ENCODE results near the gene TMEM170B.

The TMEM170B gene

DNA sequence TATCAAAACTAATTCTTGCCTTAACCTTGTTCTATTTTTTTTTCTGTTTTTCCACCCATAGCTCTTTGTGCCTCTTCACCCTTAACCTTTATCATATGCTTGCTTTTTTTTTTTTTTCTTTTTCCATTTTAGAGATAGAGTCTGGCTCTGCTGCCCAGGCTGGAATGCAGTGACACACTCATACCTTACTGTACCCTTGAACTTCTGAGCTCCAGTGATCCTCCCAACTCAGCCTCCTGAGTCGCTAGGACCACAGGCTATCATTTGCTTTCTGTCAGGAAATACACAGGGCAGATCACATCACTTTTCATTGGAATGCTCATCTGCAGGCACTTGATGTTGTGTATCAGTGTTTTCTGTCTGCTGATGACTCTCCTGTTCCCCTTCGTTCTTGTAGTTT, 33.5 kb downstream of the TMEM170B start:
- no peak for TF ChIP-seq TEAD4 (IDR thresholded peaks at IDR 0.05)
- no peak for TF ChIP-seq RAD21 (IDR thresholded peaks at IDR 0.05; ENCODE audit: low read depth)
- no peak for TF ChIP-seq CREB1 (IDR thresholded peaks at IDR 0.05; ENCODE audit: low read depth)

DNA sequence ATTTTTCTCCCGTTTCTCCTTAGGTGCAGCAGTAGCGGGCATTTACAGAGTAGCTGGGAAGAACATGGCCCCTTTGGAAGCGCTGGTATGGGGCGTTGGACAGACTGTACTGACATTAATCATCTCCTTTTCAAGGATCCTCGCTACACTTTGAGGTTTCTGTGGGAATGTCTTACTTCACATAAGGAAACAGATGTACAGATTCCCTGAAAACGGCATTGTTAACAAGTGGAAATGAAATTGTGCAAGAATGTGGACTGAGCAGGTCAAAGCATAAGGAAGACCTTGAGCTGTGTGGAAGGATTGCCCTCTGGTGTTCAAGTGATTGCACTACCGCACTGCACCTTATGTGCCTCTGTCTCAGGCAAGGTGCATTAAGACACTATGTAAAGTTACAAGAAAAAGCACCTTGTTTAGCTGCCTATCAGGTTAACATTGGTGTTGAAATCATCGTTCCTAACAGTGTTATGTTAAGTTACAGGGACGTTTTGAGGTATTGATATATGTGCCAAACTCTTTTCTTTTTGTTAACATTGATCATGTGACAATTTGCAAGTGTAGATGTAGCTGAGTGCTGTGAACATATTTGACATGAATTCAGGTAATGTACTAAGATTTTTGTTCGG, 38.0 kb downstream of the TMEM170B start:
- no peak for TF ChIP-seq FOXM1 (IDR thresholded peaks at IDR 0.05; ENCODE audit: borderline replicate concordance, low read depth)
- TF ChIP-seq CEBPB (IDR thresholded peaks at IDR 0.05) = peak; percentile 93
- TF ChIP-seq TEAD4 (IDR thresholded peaks at IDR 0.05) = 0 out of 2 replicates have a peak, but pooled peaks have one; percentile 23
- peak; percentile 97 for TF ChIP-seq RAD21 (IDR thresholded peaks at IDR 0.05; ENCODE audit: low read depth)
- TF ChIP-seq TCF12 (IDR thresholded peaks at IDR 0.05; ENCODE audit: low read depth) = no peak

DNA sequence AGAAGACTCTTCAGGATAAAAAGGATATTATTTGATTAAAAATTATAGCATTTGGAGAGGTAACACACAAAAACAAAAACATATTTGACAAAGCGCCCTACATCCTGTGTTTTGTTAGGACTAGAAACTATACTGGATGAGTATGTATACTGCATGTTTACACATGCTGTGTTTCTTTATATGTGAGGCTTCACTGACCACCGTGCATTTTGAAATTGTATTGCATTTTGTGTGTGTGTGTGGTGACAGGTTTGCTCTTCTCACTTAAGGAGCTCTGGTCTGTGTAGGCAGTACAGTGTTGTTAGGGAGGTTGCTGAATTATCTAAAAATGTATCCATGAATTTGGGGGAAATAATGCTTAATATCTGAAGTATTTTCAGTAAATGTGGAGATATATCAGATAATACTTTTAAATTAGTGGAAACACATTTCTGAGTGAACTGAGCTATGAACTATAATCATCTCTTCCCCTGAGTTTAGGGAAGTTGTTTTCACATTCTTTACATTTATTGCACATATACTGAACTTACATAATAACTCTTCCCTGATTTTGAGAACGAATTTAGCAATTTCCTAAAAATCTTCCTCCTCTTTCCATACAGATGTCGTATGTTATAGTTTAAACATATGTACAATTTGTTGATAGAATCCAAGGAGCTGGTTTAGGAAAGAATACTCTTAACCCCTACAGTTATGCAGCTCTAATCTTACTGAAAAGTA, 43.3 kb downstream of the TMEM170B start:
- TF ChIP-seq EGR1 (IDR thresholded peaks at IDR 0.05) (no peak), CREB1 (IDR thresholded peaks at IDR 0.05; ENCODE audit: low read depth) (no peak), RAD21 (IDR thresholded peaks at IDR 0.05; ENCODE audit: low read depth) (no peak), ZBTB7A (IDR thresholded peaks at IDR 0.05; ENCODE audit: low read depth) (no peak), NFIC (IDR thresholded peaks at IDR 0.05) (no peak), TCF12 (IDR thresholded peaks at IDR 0.05; ENCODE audit: low read depth) (no peak), CEBPB (IDR thresholded peaks at IDR 0.05) (no peak), TAF1 (IDR thresholded peaks at IDR 0.05; ENCODE audit: low read depth) (no peak), YY1 (IDR thresholded peaks at IDR 0.05; ENCODE audit: low read depth) (no peak)
- TF ChIP-seq, protein P1, sequence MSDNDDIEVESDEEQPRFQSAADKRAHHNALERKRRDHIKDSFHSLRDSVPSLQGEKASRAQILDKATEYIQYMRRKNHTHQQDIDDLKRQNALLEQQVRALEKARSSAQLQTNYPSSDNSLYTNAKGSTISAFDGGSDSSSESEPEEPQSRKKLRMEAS (IDR thresholded peaks at IDR 0.05) = no peak
- TF ChIP-seq, protein P2, sequence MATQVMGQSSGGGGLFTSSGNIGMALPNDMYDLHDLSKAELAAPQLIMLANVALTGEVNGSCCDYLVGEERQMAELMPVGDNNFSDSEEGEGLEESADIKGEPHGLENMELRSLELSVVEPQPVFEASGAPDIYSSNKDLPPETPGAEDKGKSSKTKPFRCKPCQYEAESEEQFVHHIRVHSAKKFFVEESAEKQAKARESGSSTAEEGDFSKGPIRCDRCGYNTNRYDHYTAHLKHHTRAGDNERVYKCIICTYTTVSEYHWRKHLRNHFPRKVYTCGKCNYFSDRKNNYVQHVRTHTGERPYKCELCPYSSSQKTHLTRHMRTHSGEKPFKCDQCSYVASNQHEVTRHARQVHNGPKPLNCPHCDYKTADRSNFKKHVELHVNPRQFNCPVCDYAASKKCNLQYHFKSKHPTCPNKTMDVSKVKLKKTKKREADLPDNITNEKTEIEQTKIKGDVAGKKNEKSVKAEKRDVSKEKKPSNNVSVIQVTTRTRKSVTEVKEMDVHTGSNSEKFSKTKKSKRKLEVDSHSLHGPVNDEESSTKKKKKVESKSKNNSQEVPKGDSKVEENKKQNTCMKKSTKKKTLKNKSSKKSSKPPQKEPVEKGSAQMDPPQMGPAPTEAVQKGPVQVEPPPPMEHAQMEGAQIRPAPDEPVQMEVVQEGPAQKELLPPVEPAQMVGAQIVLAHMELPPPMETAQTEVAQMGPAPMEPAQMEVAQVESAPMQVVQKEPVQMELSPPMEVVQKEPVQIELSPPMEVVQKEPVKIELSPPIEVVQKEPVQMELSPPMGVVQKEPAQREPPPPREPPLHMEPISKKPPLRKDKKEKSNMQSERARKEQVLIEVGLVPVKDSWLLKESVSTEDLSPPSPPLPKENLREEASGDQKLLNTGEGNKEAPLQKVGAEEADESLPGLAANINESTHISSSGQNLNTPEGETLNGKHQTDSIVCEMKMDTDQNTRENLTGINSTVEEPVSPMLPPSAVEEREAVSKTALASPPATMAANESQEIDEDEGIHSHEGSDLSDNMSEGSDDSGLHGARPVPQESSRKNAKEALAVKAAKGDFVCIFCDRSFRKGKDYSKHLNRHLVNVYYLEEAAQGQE (IDR thresholded peaks at IDR 0.05; ENCODE audit: low read depth) = no peak
- TF ChIP-seq, protein P3, sequence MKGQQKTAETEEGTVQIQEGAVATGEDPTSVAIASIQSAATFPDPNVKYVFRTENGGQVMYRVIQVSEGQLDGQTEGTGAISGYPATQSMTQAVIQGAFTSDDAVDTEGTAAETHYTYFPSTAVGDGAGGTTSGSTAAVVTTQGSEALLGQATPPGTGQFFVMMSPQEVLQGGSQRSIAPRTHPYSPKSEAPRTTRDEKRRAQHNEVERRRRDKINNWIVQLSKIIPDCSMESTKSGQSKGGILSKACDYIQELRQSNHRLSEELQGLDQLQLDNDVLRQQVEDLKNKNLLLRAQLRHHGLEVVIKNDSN (IDR thresholded peaks at IDR 0.05) = no peak

DNA sequence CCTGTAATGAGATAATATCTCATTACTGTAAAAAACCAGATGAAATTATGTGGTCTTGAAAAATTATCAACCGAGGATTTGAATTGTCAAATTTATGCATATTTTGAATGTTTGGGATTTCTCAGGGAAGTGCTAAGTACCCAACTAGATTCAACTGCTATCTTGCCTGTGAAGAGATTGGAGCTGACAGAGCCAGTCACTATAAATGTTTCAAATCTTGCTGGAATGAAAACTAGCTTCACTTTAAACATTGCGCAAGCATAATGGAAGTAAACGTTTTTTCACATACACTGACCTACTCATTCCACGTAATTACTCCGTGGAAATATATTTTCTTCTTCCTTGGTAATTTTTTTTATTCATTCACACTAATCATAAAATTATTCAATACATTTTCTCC, 46.7 kb downstream of the TMEM170B start:
- no peak for TF ChIP-seq NFIC (IDR thresholded peaks at IDR 0.05)
- TF ChIP-seq RAD21 (IDR thresholded peaks at IDR 0.05; ENCODE audit: low read depth) = no peak
- peak; percentile 89 for TF ChIP-seq CEBPB (IDR thresholded peaks at IDR 0.05)
- TF ChIP-seq YY1 (IDR thresholded peaks at IDR 0.05; ENCODE audit: low read depth) = no peak
- no peak for TF ChIP-seq ZBTB7A (IDR thresholded peaks at IDR 0.05; ENCODE audit: low read depth)
- no peak for TF ChIP-seq CREB1 (IDR thresholded peaks at IDR 0.05; ENCODE audit: low read depth)
- TF ChIP-seq TCF12 (IDR thresholded peaks at IDR 0.05; ENCODE audit: low read depth) = no peak
- TF ChIP-seq, protein P2 (IDR thresholded peaks at IDR 0.05; ENCODE audit: low read depth) = no peak

DNA sequence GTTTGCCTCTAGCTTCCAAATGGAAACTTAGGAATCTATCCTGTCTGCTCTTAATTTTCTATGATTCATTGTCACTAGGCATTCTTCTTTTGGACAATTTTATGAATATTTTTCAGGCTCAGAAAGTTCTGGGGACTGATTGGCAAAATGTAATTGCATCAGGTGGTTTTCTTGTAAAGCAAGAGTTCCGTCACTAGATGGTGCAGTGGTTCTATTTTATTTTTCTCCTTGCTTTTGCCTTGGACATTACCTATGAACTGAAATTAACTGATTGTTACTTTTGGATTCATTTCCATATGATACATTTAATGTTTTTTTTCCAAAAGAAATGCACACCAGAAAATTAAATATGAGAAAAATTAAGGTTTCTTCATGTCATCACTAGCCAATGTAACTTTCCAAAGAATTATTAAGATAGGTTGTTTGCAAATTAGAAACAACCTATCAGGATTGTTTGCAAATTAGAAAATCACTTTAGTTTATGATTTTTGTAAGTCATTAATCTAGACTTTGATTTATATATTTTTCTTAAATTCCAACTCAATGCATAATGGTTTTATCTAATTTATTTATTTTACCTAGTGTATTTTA, 48.0 kb downstream of the TMEM170B start:
- TF ChIP-seq TEAD4 (IDR thresholded peaks at IDR 0.05) (no peak), NFIC (IDR thresholded peaks at IDR 0.05) (no peak), RAD21 (IDR thresholded peaks at IDR 0.05; ENCODE audit: low read depth) (peak; percentile 84)
- TF ChIP-seq, protein P2 (IDR thresholded peaks at IDR 0.05; ENCODE audit: low read depth) = no peak

Data from Ishikawa (cell line).